ENCODE data around the gene TPX2.

The TPX2 gene

GRCh38 chr20:31835554-31835953, 96.5 kb downstream of the TPX2 start:
- ATAC-seq, result peak; percentile 3; the same call in 1 of the 3 replicates
- TF ChIP-seq ZNF8 (CRISPR knock-in tag; IDR thresholded peaks at IDR 0.05), result no peak
- no peak for TF ChIP-seq CREB5 (CRISPR knock-in tag; IDR thresholded peaks at IDR 0.05; ENCODE audit: low read depth)
- TF ChIP-seq ESRRG (CRISPR knock-in tag; IDR thresholded peaks at IDR 0.05), result no peak
- TF ChIP-seq PPARA (CRISPR knock-in tag; IDR thresholded peaks at IDR 0.05; ENCODE audit: borderline replicate concordance), result no peak
- no peak for TF ChIP-seq CSDC2 (CRISPR knock-in tag; IDR thresholded peaks at IDR 0.05)
- no peak for TF ChIP-seq TOX (CRISPR knock-in tag; IDR thresholded peaks at IDR 0.05; ENCODE audit: borderline replicate concordance)
- TF ChIP-seq ZNF70 (CRISPR knock-in tag; IDR thresholded peaks at IDR 0.05), result no peak
- no peak for TF ChIP-seq CSRNP3 (CRISPR knock-in tag; IDR thresholded peaks at IDR 0.05)
- TF ChIP-seq SNAI2 (CRISPR knock-in tag; IDR thresholded peaks at IDR 0.05), result no peak

GRCh38 chr20:31835977-31836852, 97.1 kb downstream of the TPX2 start:
- peak; percentile 84 for ATAC-seq
- no peak for TF ChIP-seq GLIS3 (CRISPR knock-in tag; IDR thresholded peaks at IDR 0.05)
- TF ChIP-seq PATZ1 (CRISPR knock-in tag; IDR thresholded peaks at IDR 0.05; ENCODE audit: borderline replicate concordance), result peak; percentile 93; the same call in 1 of the 2 replicates

GRCh38 chr20:31836853-31837608, 97.9 kb downstream of the TPX2 start:
- no peak; the same call in 2 of the 3 replicates for ATAC-seq

GRCh38 chr20:31837896-31838397, 98.9 kb downstream of the TPX2 start:
- TF ChIP-seq ESRRG (CRISPR knock-in tag; IDR thresholded peaks at IDR 0.05) (no peak), TSHZ2 (CRISPR knock-in tag; IDR thresholded peaks at IDR 0.05) (no peak)
- peak; percentile 8 for ATAC-seq

More at GRCh38 chr20:31836853-31837608, 97.9 kb downstream of the TPX2 start:
- no peak for TF ChIP-seq RARB (CRISPR knock-in tag; IDR thresholded peaks at IDR 0.05)
- TF ChIP-seq TCF4 (CRISPR knock-in tag; IDR thresholded peaks at IDR 0.05; ENCODE audit: borderline replicate concordance), result peak; percentile 72

- ATAC-seq, result no peak
- TF ChIP-seq TOX (CRISPR knock-in tag; IDR thresholded peaks at IDR 0.05; ENCODE audit: borderline replicate concordance), result no peak
- no peak for TF ChIP-seq POU6F1 (CRISPR knock-in tag; IDR thresholded peaks at IDR 0.05; ENCODE audit: borderline replicate concordance, low read depth)
- TF ChIP-seq CSRNP3 (CRISPR knock-in tag; IDR thresholded peaks at IDR 0.05), result no peak
- no peak for TF ChIP-seq ZC3H10 (CRISPR knock-in tag; IDR thresholded peaks at IDR 0.05)
- TF ChIP-seq ZNF565 (CRISPR knock-in tag; conservative IDR thresholded peaks at IDR 0.05; ENCODE audit: low read depth), result no peak
- TF ChIP-seq RARB (CRISPR knock-in tag; IDR thresholded peaks at IDR 0.05), result no peak
Observed at GRCh38 chr20:31838646-31839292, 99.7 kb downstream of the TPX2 start.
